Measurements from ENCODE around the gene ZIM2. TPM values are rescaled to one million over a fixed set of nuclear protein-coding genes. Genes with fewer than 3 reads are reported as not detected.

Gene ZIM2
- total RNA-seq, 4 donors from 2014 or later = 1.3 TPM; not detected in 3

DNA sequence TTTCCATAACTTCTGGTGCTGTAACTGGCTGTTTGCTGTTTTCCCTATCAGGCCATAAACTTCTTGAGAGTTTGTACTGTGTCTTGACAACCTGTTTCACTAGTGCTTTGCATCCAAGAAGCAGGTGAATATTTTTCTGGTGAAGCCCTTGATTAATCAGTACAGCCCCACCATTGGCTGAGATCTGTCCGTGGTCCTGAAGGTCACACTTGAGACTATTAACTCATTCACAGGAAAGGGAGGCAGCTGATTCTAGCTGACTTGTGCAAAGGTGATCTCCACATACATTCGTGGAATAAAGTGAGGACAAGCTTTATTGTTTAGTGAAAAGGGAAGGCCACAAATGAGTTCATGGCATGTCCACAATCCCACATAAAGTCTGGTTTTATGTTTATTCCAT is 107.5 kb downstream of the ZIM2 start:
- no peak for TF ChIP-seq CTCF (IDR thresholded peaks at IDR 0.05; ENCODE audit: low read depth)

DNA sequence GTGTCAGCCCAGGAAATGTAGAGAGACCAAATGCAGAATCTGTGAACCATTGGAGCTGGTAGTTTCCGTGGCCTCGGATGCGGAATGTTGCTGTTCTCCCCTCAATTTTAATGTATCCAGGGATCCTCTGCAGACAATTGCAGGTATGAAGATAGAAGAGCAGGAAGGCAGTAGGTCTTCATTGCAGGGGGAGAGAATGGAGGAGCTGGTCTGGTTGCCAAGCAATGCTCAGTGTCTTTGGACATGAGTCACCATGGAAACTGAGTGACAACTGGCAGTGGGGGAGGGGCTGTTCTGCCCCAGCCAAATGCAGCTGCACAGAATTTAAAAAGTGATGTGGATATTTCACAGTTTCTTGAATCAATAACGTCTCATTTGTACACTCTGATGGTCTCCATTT is 112.8 kb downstream of the ZIM2 start:
- TF ChIP-seq CTCF (IDR thresholded peaks at IDR 0.05; ENCODE audit: low read depth) = no peak

DNA sequence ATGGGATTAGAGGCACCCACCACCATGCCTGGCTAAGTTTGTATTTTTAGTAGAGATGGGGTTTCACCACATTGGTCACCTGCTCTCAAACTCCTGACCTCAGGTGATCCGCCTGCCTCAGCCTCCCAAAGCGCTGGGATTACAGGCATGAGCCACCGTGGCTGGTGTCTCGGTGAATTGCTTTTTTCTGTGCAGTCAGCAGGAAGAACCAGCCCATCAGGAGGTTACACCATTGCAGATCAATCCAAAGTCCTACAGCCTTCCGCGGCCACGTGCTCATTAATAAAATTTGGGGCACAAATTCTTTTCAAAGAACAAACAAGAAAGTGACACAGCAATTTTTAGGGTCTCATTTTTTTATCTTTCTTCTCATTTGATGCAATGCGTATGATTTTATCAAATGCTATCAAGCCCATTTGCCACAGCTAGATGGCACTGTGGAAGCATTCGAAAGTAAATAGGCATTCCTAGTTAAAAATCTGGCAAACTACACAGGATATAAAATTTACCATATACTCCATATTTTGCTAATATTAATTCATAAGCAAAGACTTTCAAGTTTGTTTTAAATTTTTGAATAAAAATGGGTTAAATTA is 114.6 kb downstream of the ZIM2 start:
- no peak for TF ChIP-seq CTCF (IDR thresholded peaks at IDR 0.05; ENCODE audit: low read depth)

Small RNA genes within 50 kb of the gene (small RNA-seq; reads per million reads assigned to genes)
- gene AC006115.2 = not detected

Other genes with a start within 250 kb of the ZIM2 start
- 1 to 10 TPM; 5.1 to 9.0 (median 7.9) TPM for gene ZNF71, start 245.4 kb downstream of the ZIM2 start, total RNA-seq
- gene SMIM17, start 197.6 kb downstream of the ZIM2 start, total RNA-seq = not detected
- 1 to 10 TPM; 1.7 to 9.4 (median 3.0) TPM for gene ZNF835, start 169.0 kb downstream of the ZIM2 start, total RNA-seq
- 10 to 100 TPM in 1 of 4 donors, 1 to 10 TPM in 3; 6.1 to 12.7 (median 6.5) TPM for gene PEG3, start within 50 bp of the ZIM2 start, total RNA-seq